IMR-90 (cell line): ENCODE data around the gene METTL22. TPM values are rescaled to one million over a fixed set of nuclear protein-coding genes. Genes with fewer than 3 reads are reported as not detected.

Experiments
- ATAC-seq: fragments of 200-7000 bp; cut with Tn5 transposase; 2 replicates; pipeline ENCODE4 v1.9.1; 2020; ENCODE audit warnings: low read depth, mild to moderate bottlenecking, moderate library complexity
- BruUV-seq: library from RNA; stranded (reverse); fragments of 400-500 nt; replicated peaks from 2 replicates; lab custom pipeline; 2021; lab: Mats Ljungman, UMichigan
- CTCF ChIA-PET: fragments of 300-600 bp; formaldehyde crosslinking; extraction: SDS; loops from one replicate; lab custom pipeline; 2021; ENCODE audit warnings: antibody characterized with exemption; lab: Yijun Ruan, JAX
- POLR2A ChIA-PET: fragments of 300-600 bp; sonication (Branson Sonifier 250); formaldehyde crosslinking; loops from one replicate; lab custom pipeline; 2022; ENCODE audit warnings: antibody characterized with exemption; ENCODE audit not compliant: unreplicated experiment; lab: Charles Lee
- DNase-seq: peaks from one replicate; pipeline ENCODE4 v3.0.0; 2013
- H2AFZ ChIP-seq: replicated peaks from 2 replicates; pipeline ENCODE3; 2013; ENCODE audit warnings: low read length, mild to moderate bottlenecking; ENCODE audit not compliant: poor library complexity
- H2AK5ac ChIP-seq: 2 replicates; pipeline ENCODE4 v1.6.1; 2013; ENCODE audit warnings: low read depth, low read length, inconsistent platforms
- H2AK9ac ChIP-seq: replicated peaks from 2 replicates; pipeline ENCODE3; 2013; ENCODE audit warnings: mild to moderate bottlenecking, low read depth, low read length, moderate library complexity; ENCODE audit not compliant: poor library complexity
- H2BK120ac ChIP-seq: 2 replicates; pipeline ENCODE4 v1.6.1; 2013; ENCODE audit warnings: low read depth, low read length, inconsistent platforms
- H2BK15ac ChIP-seq: 3 replicates; pipeline ENCODE4 v1.6.1; 2013; ENCODE audit warnings: low read depth, low read length, inconsistent platforms
- H2BK20ac ChIP-seq: 2 replicates; pipeline ENCODE4 v1.6.1; 2013; ENCODE audit warnings: low read depth, mild to moderate bottlenecking, inconsistent platforms, low read length, moderate library complexity
- H2BK5ac ChIP-seq: 2 replicates; pipeline ENCODE4 v1.6.1; 2013; ENCODE audit warnings: mild to moderate bottlenecking, low read depth, low read length, inconsistent platforms; ENCODE audit not compliant: poor library complexity, severe bottlenecking
- H3K14ac ChIP-seq: replicated peaks from 2 replicates; pipeline ENCODE4 v1.6.1; 2013; ENCODE audit warnings: low read depth, low read length, inconsistent platforms
- H3K18ac ChIP-seq: 2 replicates; pipeline ENCODE4 v1.6.1; 2013; ENCODE audit warnings: low read depth, low read length, control low read depth
- H3K23ac ChIP-seq: 2 replicates; pipeline ENCODE4 v1.6.1; 2013; ENCODE audit warnings: low read depth, low read length, inconsistent platforms
- H3K27ac ChIP-seq: 2 replicates; pipeline ENCODE4 v1.5.1; 2013; ENCODE audit warnings: mild to moderate bottlenecking, control low read depth, low read length; ENCODE audit not compliant: insufficient read depth
- H3K27me3 ChIP-seq: 2 replicates; pipeline ENCODE4 v1.6.1; 2013; ENCODE audit warnings: low read length; ENCODE audit not compliant: control insufficient read depth, insufficient read depth
- H3K36me3 ChIP-seq: 2 replicates; pipeline ENCODE4 v1.6.1; 2013; ENCODE audit warnings: low read length, mixed read lengths; ENCODE audit not compliant: control insufficient read depth, insufficient read depth
- H3K4ac ChIP-seq: 2 replicates; pipeline ENCODE4 v1.6.1; 2013; ENCODE audit warnings: low read depth, low read length, inconsistent platforms
- H3K4me1 ChIP-seq: 2 replicates; pipeline ENCODE4 v1.6.1; 2013; ENCODE audit warnings: low read length, mixed read lengths; ENCODE audit not compliant: control insufficient read depth, insufficient read depth
- H3K4me2 ChIP-seq: 2 replicates; pipeline ENCODE4 v1.6.1; 2013; ENCODE audit warnings: low read depth, mild to moderate bottlenecking, control low read depth, low read length, moderate library complexity
- H3K4me3 ChIP-seq: 2 replicates; pipeline ENCODE4 v1.5.1; 2013; ENCODE audit warnings: low read depth, mild to moderate bottlenecking, control low read depth, low read length, moderate library complexity; ENCODE audit not compliant: insufficient read depth
- H3K56ac ChIP-seq: 2 replicates; pipeline ENCODE4 v1.6.1; 2013; ENCODE audit warnings: low read length, inconsistent platforms; ENCODE audit not compliant: insufficient read depth; ENCODE audit errors: extremely low read depth
- H3K79me1 ChIP-seq, 2 experiments: 2 replicates each; pipeline ENCODE4 v1.6.1; 2013; ENCODE audit warnings: low read length in 2 of 2, inconsistent platforms in 1 of 2, low read depth in 1 of 2
- H3K9ac ChIP-seq: 2 replicates; pipeline ENCODE4 v1.6.1; 2013; ENCODE audit warnings: low read depth, low read length, control low read depth
- H3K9me1 ChIP-seq: 2 replicates; pipeline ENCODE4 v1.6.1; 2013; ENCODE audit warnings: low read length, inconsistent platforms; ENCODE audit not compliant: insufficient read depth
- H3K9me3 ChIP-seq: 2 replicates; pipeline ENCODE4 v1.6.1; 2013; ENCODE audit warnings: low read length; ENCODE audit not compliant: control insufficient read depth, insufficient read depth
- H4K20me1 ChIP-seq: 2 replicates; pipeline ENCODE4 v1.6.1; 2013; ENCODE audit warnings: low read length, inconsistent platforms; ENCODE audit not compliant: insufficient read depth
- H4K5ac ChIP-seq: 2 replicates; pipeline ENCODE4 v1.6.1; 2013; ENCODE audit warnings: mild to moderate bottlenecking, low read depth, low read length, control low read depth
- H4K8ac ChIP-seq, 2 experiments: 2 replicates each; pipeline ENCODE4 v1.6.1; 2013; ENCODE audit warnings: low read depth in 2 of 2, low read length in 2 of 2, control low read depth in 1 of 2, inconsistent platforms in 1 of 2
- H4K91ac ChIP-seq: 2 replicates; pipeline ENCODE4 v1.6.1; 2013; ENCODE audit warnings: low read depth, low read length, inconsistent platforms; ENCODE audit not compliant: insufficient read depth
- BHLHE40 ChIP-seq: fragments of 150-350 bp; IDR thresholded peaks from 2 replicates; pipeline ENCODE4 v1.6.1; 2016; ENCODE audit warnings: mild to moderate bottlenecking, low read depth, low read length
- CEBPB ChIP-seq: IDR thresholded peaks from 2 replicates; pipeline ENCODE4 v1.6.1; 2012; ENCODE audit warnings: low read depth, low read length, improper control_type of control experiment
- CHD1 ChIP-seq: IDR thresholded peaks from 2 replicates; pipeline ENCODE4 v1.6.1; 2012; ENCODE audit warnings: low read depth, low read length, improper control_type of control experiment
- CTCF ChIP-seq: conservative IDR thresholded peaks from 2 replicates; pipeline ENCODE4 v1.5.1; 2012; ENCODE audit warnings: mild to moderate bottlenecking, low read depth, low read length, improper control_type of control experiment
- ELK1 ChIP-seq: fragments of 150-350 bp; IDR thresholded peaks from 2 replicates; pipeline ENCODE4 v1.6.1; 2016; ENCODE audit warnings: low read depth, mild to moderate bottlenecking, low read length, moderate library complexity, borderline replicate concordance
- FOS ChIP-seq: fragments of 150-350 bp; IDR thresholded peaks from 2 replicates; pipeline ENCODE4 v1.6.1; 2016; ENCODE audit warnings: low read depth, low read length
- MAFK ChIP-seq: IDR thresholded peaks from 2 replicates; pipeline ENCODE4 v1.6.1; 2012; ENCODE audit warnings: low read depth, low read length, improper control_type of control experiment
- MAZ ChIP-seq: IDR thresholded peaks from 2 replicates; pipeline ENCODE4 v1.6.1; 2012; ENCODE audit warnings: low read depth, mild to moderate bottlenecking, low read length, improper control_type of control experiment, moderate library complexity, borderline replicate concordance
- MXI1 ChIP-seq: IDR thresholded peaks from 2 replicates; pipeline ENCODE4 v1.6.1; 2012; ENCODE audit warnings: low read depth, mild to moderate bottlenecking, low read length, moderate library complexity, borderline replicate concordance
- NFE2L2 ChIP-seq: fragments of 150-350 bp; IDR thresholded peaks from 2 replicates; pipeline ENCODE4 v1.6.1; 2016; ENCODE audit warnings: low read depth, mild to moderate bottlenecking, low read length
- POLR2A ChIP-seq: IDR thresholded peaks from 2 replicates; pipeline ENCODE4 v1.6.1; 2012; ENCODE audit warnings: mild to moderate bottlenecking, low read depth, low read length
- RAD21 ChIP-seq: IDR thresholded peaks from 2 replicates; pipeline ENCODE4 v1.6.1; 2012; ENCODE audit warnings: low read length, improper control_type of control experiment
- RCOR1 ChIP-seq: IDR thresholded peaks from 2 replicates; pipeline ENCODE4 v1.6.1; 2012; ENCODE audit warnings: mild to moderate bottlenecking, low read length, improper control_type of control experiment; ENCODE audit not compliant: insufficient replicate concordance
- RFX5 ChIP-seq: IDR thresholded peaks from 2 replicates; pipeline ENCODE4 v1.8.0; 2012; ENCODE audit warnings: low read depth, mild to moderate bottlenecking, low read length, moderate library complexity
- SMC3 ChIP-seq: fragments of 150-350 bp; IDR thresholded peaks from 2 replicates; pipeline ENCODE4 v1.6.1; 2016; ENCODE audit warnings: low read depth, mild to moderate bottlenecking, antibody characterized with exemption, low read length, moderate library complexity
- USF2 ChIP-seq: fragments of 150-350 bp; IDR thresholded peaks from 2 replicates; pipeline ENCODE4 v1.6.1; 2017; ENCODE audit warnings: mild to moderate bottlenecking, antibody characterized with exemption, low read length, low read depth
- WGBS, 2 experiments: methylation state at CpG; one replicate each; pipeline versions ENCODE4 v1.1.5 to v1.1.7; 2013; ENCODE audit warnings: missing lambda C conversion rate in 2 of 2; ENCODE audit not compliant: insufficient read length in 1 of 2; ENCODE audit errors: extremely low coverage in 2 of 2; 5-methylcytosine and 5-hydroxymethylcytosine counted together
- dilution Hi-C: fragments of 300-500 bp; cut with HindIII; formaldehyde crosslinking; loops from one replicate; pipeline ENCODE4 v1.14.3; 2018; ENCODE audit warnings: low sequenced_read_pairs; ENCODE audit not compliant: unreplicated experiment
- in situ Hi-C: fragments of 300-500 bp; cut with MboI; formaldehyde crosslinking; loops from 3 replicates; pipeline ENCODE4 v1.14.3; 2019; ENCODE audit warnings: low sequenced_read_pairs, inconsistent platforms, mixed read lengths
- intact Hi-C: fragments of 100-400 bp; cut with micrococcal nuclease; formaldehyde crosslinking; loops from 2 replicates; pipeline ENCODE4 v1.10.0; 2022
- polyA plus RNA-seq, 3 experiments: library from polyadenylated mRNA; depleted of rRNA; stranded (reverse); fragments of >200 nt; gene quantifications; 2 replicates each; pipeline ENCODE4 v1.2.3, GENCODE V29; 2012; ENCODE audit warnings: low replicate concordance in 1 of 3
- total RNA-seq: library from RNA; depleted of rRNA; stranded (reverse); fragments of >200 nt; gene quantifications from 2 replicates; pipeline ENCODE4 v1.2.3, GENCODE V29; 2012

METTL22 gene
- total and polyA plus RNA-seq, 2 of the 4 experiments (the other 2 are of a cell fraction), result 27.2 to 51.2 TPM

GRCh38 chr16:8575399-8575798 is 46.1 kb upstream of the METTL22 start:
- BruUV-seq, result no TSS peak
- no peak overlapping the region for H2AK5ac ChIP-seq
- H2BK20ac ChIP-seq, result no peak overlapping the region
- no peak overlapping the region for H4K8ac ChIP-seq
- no peak overlapping the region for H3K27ac ChIP-seq
- no peaks in the 10 kb centered on the region for H3K79me1 ChIP-seq
- no peak for DNase-seq
- H2BK120ac ChIP-seq, result no peak overlapping the region
- in situ Hi-C loops (no loop called here), intact Hi-C loops (no loop called here), dilution Hi-C loops (no loop called here)
- no peak overlapping the region for H3K18ac ChIP-seq
- WGBS, 2 experiments, result 60% methylated on average over 1 of the region's 2 CpGs; no CpG with 5 or more reads in 1 of the 2 experiments
- peaks cover 3% of the 10 kb centered on the region; the same call in 1 of the 2 replicates for H3K9me1 ChIP-seq
- H3K14ac ChIP-seq, result no peak overlapping the region
- ChIA-PET CTCF (no interaction called here), POLR2A (no interaction called here)
- H2BK5ac ChIP-seq, result no peak overlapping the region
- no peaks in the 10 kb centered on the region for H3K9me3 ChIP-seq
- H4K91ac ChIP-seq, result no peak overlapping the region
- H2AK9ac ChIP-seq, result no peak overlapping the region
- H3K36me3 ChIP-seq, result no peaks in the 10 kb centered on the region
- H3K9ac ChIP-seq, result no peak overlapping the region
- peaks cover 13% of the 10 kb centered on the region for H3K27me3 ChIP-seq
- no peaks in the 10 kb centered on the region for H4K20me1 ChIP-seq
- H4K5ac ChIP-seq, result no peak overlapping the region
- no peak overlapping the region for H3K4me2 ChIP-seq
- peaks cover 1% of the 10 kb centered on the region for H3K4me1 ChIP-seq
- TF ChIP-seq USF2 (no peak), SMC3 (no peak), FOS (no peak), CEBPB (no peak), POLR2A (no peak), RCOR1 (no peak), CTCF (no peak), MXI1 (no peak), MAFK (no peak), NFE2L2 (no peak), ELK1 (no peak), MAZ (no peak), BHLHE40 (no peak), RAD21 (no peak), CHD1 (no peak), RFX5 (no peak)
- no peak overlapping the region for H2AFZ ChIP-seq
- no peak overlapping the region for H3K4me3 ChIP-seq
- no peak overlapping the region for H3K23ac ChIP-seq
- H3K4ac ChIP-seq, result no peak overlapping the region
- ATAC-seq, result no peak
- no peak overlapping the region for H3K56ac ChIP-seq
- H2BK15ac ChIP-seq, result no peak overlapping the region
